SK-N-SH (cell line): Measurements from ENCODE around the gene ULBP1.

ENCODE experiments used
- CTCF ChIP-seq: fragments of 200-600 bp; sonication (generic); IDR thresholded peaks from 2 replicates; pipeline ENCODE4 v1.6.1; 2017; ENCODE audit warnings: antibody characterized with exemption, mild to moderate bottlenecking, moderate library complexity
- EZH2phosphoT487 ChIP-seq: fragments of 200-600 bp; sonication (generic); IDR thresholded peaks from 2 replicates; pipeline ENCODE4 v1.6.1; 2017; ENCODE audit warnings: low read depth, mixed run types, mild to moderate bottlenecking, antibody characterized with exemption, moderate library complexity, borderline replicate concordance
- IRF3 ChIP-seq: fragments of 150-350 bp; IDR thresholded peaks from 2 replicates; pipeline ENCODE4 v1.6.1; 2016; ENCODE audit warnings: mild to moderate bottlenecking, low read depth, low read length
- MXI1 ChIP-seq: IDR thresholded peaks from 2 replicates; pipeline ENCODE4 v1.6.1; 2012; ENCODE audit warnings: mild to moderate bottlenecking, low read depth, low read length, improper control_type of control experiment
- RXRA ChIP-seq: IDR thresholded peaks from 2 replicates; pipeline ENCODE4 v1.4.0; 2012; ENCODE audit warnings: low read depth, mild to moderate bottlenecking, borderline replicate concordance
- TF ChIP-seq, protein P1 (sequence below): IDR thresholded peaks from 2 replicates; pipeline ENCODE4 v1.4.0; 2012; ENCODE audit warnings: low read depth, borderline replicate concordance
- TF ChIP-seq, protein P2 (sequence below): IDR thresholded peaks from 2 replicates; pipeline ENCODE4 v1.4.0; 2012; ENCODE audit warnings: low read depth, borderline replicate concordance

DNA sequence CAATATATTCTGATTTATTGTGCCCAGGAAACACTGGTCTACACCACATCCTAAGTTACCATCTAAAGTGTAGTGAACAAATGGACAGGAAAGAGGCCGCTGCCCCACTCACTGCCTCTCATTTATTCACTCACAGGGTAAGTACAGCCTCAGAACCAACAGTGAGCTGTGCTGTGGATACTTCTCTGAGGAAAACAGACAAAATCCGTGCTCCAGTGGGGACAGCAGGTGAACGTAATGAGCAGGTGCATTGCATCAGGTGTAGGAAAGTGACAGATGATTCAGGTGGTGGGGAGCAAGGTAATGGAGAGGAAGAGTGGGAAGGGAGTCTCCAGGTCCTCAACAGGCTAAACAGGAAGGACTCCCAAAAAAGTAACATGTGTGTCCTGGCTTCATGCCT lies 30.3 kb upstream of the ULBP1 start:
- TF ChIP-seq CTCF, result no peak
- TF ChIP-seq RXRA, result no peak
- TF ChIP-seq IRF3, result no peak
- TF ChIP-seq EZH2phosphoT487, result no peak
- TF ChIP-seq, protein P1, sequence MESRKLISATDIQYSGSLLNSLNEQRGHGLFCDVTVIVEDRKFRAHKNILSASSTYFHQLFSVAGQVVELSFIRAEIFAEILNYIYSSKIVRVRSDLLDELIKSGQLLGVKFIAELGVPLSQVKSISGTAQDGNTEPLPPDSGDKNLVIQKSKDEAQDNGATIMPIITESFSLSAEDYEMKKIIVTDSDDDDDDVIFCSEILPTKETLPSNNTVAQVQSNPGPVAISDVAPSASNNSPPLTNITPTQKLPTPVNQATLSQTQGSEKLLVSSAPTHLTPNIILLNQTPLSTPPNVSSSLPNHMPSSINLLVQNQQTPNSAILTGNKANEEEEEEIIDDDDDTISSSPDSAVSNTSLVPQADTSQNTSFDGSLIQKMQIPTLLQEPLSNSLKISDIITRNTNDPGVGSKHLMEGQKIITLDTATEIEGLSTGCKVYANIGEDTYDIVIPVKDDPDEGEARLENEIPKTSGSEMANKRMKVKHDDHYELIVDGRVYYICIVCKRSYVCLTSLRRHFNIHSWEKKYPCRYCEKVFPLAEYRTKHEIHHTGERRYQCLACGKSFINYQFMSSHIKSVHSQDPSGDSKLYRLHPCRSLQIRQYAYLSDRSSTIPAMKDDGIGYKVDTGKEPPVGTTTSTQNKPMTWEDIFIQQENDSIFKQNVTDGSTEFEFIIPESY, result no peak
- no peak for TF ChIP-seq MXI1
- TF ChIP-seq, protein P2, sequence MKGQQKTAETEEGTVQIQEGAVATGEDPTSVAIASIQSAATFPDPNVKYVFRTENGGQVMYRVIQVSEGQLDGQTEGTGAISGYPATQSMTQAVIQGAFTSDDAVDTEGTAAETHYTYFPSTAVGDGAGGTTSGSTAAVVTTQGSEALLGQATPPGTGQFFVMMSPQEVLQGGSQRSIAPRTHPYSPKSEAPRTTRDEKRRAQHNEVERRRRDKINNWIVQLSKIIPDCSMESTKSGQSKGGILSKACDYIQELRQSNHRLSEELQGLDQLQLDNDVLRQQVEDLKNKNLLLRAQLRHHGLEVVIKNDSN, result no peak
